Smooth muscle cell (in vitro differentiated cells): ENCODE measurements around the gene RAVER1. TPM values are rescaled to one million over a fixed set of nuclear protein-coding genes. Genes with fewer than 3 reads are reported as not detected.

Experiments
- DNase-seq: peaks from one replicate; lab custom pipeline; 2025; ENCODE audit not compliant: unreplicated experiment; lab: John Stamatoyannopoulos, UW
- H2AFZ ChIP-seq: fragments of 200-600 bp; sonication (generic); 2 replicates; pipeline ENCODE4 v1.6.0; 2016; ENCODE audit warnings: antibody characterized with exemption, low read depth, mild to moderate bottlenecking
- H3F3A ChIP-seq: fragments of 200-600 bp; sonication (generic); 2 replicates; pipeline ENCODE4 v1.6.0; 2017; ENCODE audit warnings: antibody characterized with exemption, low read depth
- H3K27ac ChIP-seq: fragments of 200-600 bp; sonication (generic); 2 replicates; pipeline ENCODE4 v1.5.1; 2016; ENCODE audit warnings: low read depth, mild to moderate bottlenecking
- H3K27me3 ChIP-seq: fragments of 200-600 bp; sonication (generic); 2 replicates; pipeline ENCODE4 v1.6.1; 2016; ENCODE audit warnings: low read depth, mild to moderate bottlenecking
- H3K36me3 ChIP-seq: fragments of 200-600 bp; sonication (generic); 2 replicates; pipeline ENCODE4 v1.5.1; 2016; ENCODE audit warnings: low read depth
- H3K4me1 ChIP-seq: fragments of 200-600 bp; sonication (generic); 2 replicates; pipeline ENCODE4 v1.5.1; 2016; ENCODE audit warnings: low read depth
- H3K4me2 ChIP-seq: fragments of 200-600 bp; sonication (generic); 2 replicates; pipeline ENCODE4 v1.6.0; 2016; ENCODE audit warnings: mild to moderate bottlenecking
- H3K4me3 ChIP-seq: fragments of 200-600 bp; sonication (generic); 2 replicates; pipeline ENCODE4 v1.5.1; 2016; ENCODE audit warnings: mild to moderate bottlenecking
- H3K79me2 ChIP-seq: fragments of 200-600 bp; sonication (generic); 2 replicates; pipeline ENCODE4 v1.6.0; 2016; ENCODE audit warnings: low read depth, mild to moderate bottlenecking
- H3K9ac ChIP-seq: fragments of 200-600 bp; sonication (generic); 2 replicates; pipeline ENCODE4 v1.6.0; 2016; ENCODE audit warnings: low read depth
- H3K9me3 ChIP-seq: fragments of 200-600 bp; sonication (generic); replicated peaks from 2 replicates; pipeline ENCODE4 v1.5.1; 2016; ENCODE audit warnings: low read depth
- H4K20me1 ChIP-seq: fragments of 200-600 bp; sonication (generic); 2 replicates; pipeline ENCODE4 v1.6.0; 2016; ENCODE audit warnings: low read depth
- CTCF ChIP-seq: fragments of 200-600 bp; sonication (generic); IDR thresholded peaks from 2 replicates; pipeline ENCODE4 v1.5.1; 2017; ENCODE audit warnings: borderline replicate concordance, mild to moderate bottlenecking, antibody characterized with exemption; ENCODE audit not compliant: insufficient read depth, poor library complexity, severe bottlenecking
- WGBS: methylation state at CpG from one replicate; pipeline ENCODE4 v1.1.7; 2016; ENCODE audit warnings: low lambda C conversion rate; 5-methylcytosine and 5-hydroxymethylcytosine counted together
- polyA plus RNA-seq: library from polyadenylated mRNA; unstranded; fragments of >200 nt; fragmentation: Nextera tagmentation; extraction: Ambion mirVana; gene quantifications from 2 replicates; pipeline ENCODE4 v1.2.1, GENCODE V29; 2016
- total RNA-seq: library from RNA; depleted of rRNA; stranded (reverse); fragments of >200 nt; gene quantifications from 2 replicates; pipeline ENCODE4 v1.2.3, GENCODE V29; 2014

RAVER1 gene
- total and polyA plus RNA-seq, 2 experiments from 2014 or later: 18.3 to 43.0 TPM

DNA sequence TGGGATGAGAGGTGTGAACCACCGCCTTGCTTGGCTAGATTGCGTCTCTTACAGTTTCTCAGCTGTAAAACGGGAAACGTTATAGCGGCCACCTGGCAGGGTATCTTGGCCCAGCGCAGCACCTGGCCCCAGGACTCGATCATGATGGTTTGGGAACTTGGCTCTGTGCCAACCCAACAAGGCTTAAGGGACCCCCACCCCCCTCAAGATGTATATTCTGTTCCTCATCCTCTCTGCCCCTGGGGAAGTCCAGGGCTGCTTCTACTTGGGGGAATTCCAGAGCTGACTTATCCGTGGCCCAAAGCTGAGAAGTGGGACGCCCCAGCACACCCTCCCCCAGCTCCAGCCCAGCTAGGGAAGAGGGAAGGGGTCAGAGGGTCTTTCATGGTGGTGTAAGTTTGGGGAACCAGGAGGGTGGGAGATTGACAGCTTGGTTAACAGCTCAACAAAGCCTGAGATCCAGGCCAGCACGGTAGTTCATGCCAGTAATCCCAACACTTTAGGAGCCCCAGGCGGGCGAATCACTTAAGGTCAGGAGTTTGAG lies 61.7 kb downstream of the RAVER1 start:
- H3K27me3 ChIP-seq: peaks cover 9% of the 10 kb centered on the region
- no peak for DNase-seq
- no peaks in the 10 kb centered on the region for H3K9me3 ChIP-seq
- no peak overlapping the region for H3K4me2 ChIP-seq
- no peaks in the 10 kb centered on the region for H3K79me2 ChIP-seq
- no peak overlapping the region for H2AFZ ChIP-seq
- WGBS: 64% methylated on average over 12 of the region's 12 CpGs
- peak overlapping the region; percentile 45 for H3K4me3 ChIP-seq
- no peak overlapping the region for H3K27ac ChIP-seq
- no peaks in the 10 kb centered on the region for H3F3A ChIP-seq
- no peaks in the 10 kb centered on the region for H4K20me1 ChIP-seq
- no peaks in the 10 kb centered on the region for H3K4me1 ChIP-seq
- no peak for TF ChIP-seq CTCF
- H3K36me3 ChIP-seq: no peaks in the 10 kb centered on the region
- no peak overlapping the region for H3K9ac ChIP-seq

DNA sequence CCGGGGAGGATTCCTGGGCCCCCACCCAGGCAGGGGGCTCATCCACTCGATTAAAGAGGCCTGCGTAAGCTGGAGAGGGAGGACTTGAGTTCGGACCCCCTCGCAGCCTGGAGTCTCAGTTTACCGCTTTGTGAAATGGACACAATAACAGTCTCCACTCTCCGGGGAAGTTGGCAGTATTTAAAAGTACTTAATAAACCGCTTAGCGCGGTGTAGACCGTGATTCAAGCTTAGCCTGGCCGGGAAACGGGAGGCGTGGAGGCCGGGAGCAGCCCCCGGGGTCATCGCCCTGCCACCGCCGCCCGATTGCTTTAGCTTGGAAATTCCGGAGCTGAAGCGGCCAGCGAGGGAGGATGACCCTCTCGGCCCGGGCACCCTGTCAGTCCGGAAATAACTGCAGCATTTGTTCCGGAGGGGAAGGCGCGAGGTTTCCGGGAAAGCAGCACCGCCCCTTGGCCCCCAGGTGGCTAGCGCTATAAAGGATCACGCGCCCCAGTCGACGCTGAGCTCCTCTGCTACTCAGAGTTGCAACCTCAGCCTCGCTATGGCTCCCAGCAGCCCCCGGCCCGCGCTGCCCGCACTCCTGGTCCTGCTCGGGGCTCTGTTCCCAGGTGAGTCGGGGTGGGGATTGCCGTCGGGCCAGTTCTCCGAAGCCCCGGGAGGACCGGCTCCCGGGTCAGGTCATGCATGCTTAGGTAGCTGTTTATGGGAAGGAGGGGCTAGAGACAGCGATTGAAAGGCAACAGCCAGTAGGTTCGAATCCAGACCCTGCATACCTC lies 62.5 kb downstream of the RAVER1 start, which contains the start of gene ICAM1:
ICAM1 (plus strand) TSS at position 505 of the 779 bp plus-strand sequence; CDS start at position 545, 40 bp downstream.
- Histone ChIP-seq H3K9ac (peak within 1 kb of the TSS; percentile 19), H3K27me3 (peaks cover 9% of the 10 kb centered on the region), H3K4me2 (peak within 1 kb of the TSS; percentile 83), H3K79me2 (no peaks in the 10 kb centered on the region), H4K20me1 (no peaks in the 10 kb centered on the region), H3K36me3 (no peaks in the 10 kb centered on the region), H3K4me1 (no peaks in the 10 kb centered on the region), H3F3A (no peaks in the 10 kb centered on the region), H3K27ac (no peak within 1 kb of the TSS), H2AFZ (peak within 1 kb of the TSS; percentile 88), H3K9me3 (no peaks in the 10 kb centered on the region), H3K4me3 (peak within 1 kb of the TSS; percentile 45)
- WGBS: 6% methylated on average over 51 of the region's 51 CpGs
- no peak for TF ChIP-seq CTCF
- DNase-seq: no peak

DNA sequence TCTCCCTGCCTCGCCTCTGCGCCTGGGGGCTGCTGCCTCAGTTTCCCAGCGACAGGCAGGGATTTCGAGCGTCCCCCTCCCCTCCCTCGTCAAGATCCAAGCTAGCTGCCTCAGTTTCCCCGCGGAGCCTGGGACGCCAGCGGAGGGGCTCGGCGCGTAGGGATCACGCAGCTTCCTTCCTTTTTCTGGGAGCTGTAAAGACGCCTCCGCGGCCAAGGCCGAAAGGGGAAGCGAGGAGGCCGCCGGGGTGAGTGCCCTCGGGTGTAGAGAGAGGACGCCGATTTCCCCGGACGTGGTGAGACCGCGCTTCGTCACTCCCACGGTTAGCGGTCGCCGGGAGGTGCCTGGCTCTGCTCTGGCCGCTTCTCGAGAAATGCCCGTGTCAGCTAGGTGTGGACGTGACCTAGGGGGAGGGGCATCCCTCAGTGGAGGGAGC lies 63.1 kb downstream of the RAVER1 start:
- Histone ChIP-seq H3K4me3 (peak overlapping the region; percentile 45), H3K27me3 (peaks cover 9% of the 10 kb centered on the region), H4K20me1 (no peaks in the 10 kb centered on the region), H3F3A (no peaks in the 10 kb centered on the region), H3K9me3 (no peaks in the 10 kb centered on the region), H3K27ac (no peak overlapping the region), H3K36me3 (no peaks in the 10 kb centered on the region), H3K9ac (peak overlapping the region; percentile 19), H3K79me2 (no peaks in the 10 kb centered on the region), H3K4me1 (no peaks in the 10 kb centered on the region), H3K4me2 (peak overlapping the region; percentile 83), H2AFZ (peak overlapping the region; percentile 88)
- TF ChIP-seq CTCF: no peak
- no peak for DNase-seq
- WGBS: 12% methylated on average over 37 of the region's 37 CpGs
